Fibroblast of villous mesenchyme (primary cell): ENCODE data around the gene ZNF143. TPM values are rescaled to one million over a fixed set of nuclear protein-coding genes. Genes with fewer than 3 reads are reported as not detected.
"Not testable (repeated sequence)": the region's sequence is repeated elsewhere in the genome, so short reads cannot be mapped to it uniquely, and the experiment has no call there.

Source experiments
- DNase-seq: peaks from one replicate; pipeline ENCODE4 v3.0.0-alpha.2; 2010; ENCODE audit warnings: low read depth
- H3K4me3 ChIP-seq: 2 replicates; pipeline ENCODE4 v1.5.1; 2011; ENCODE audit warnings: low read depth, mild to moderate bottlenecking, low read length
- total RNA-seq: library from RNA; depleted of rRNA; stranded (reverse); fragments of >200 nt; gene quantifications from 2 replicates; pipeline ENCODE4 v1.2.3, GENCODE V29; 2012
- TF ChIP-seq, protein P1 (sequence below): IDR thresholded peaks from 2 replicates; pipeline ENCODE4 v1.5.1; 2012; ENCODE audit warnings: low read depth, mild to moderate bottlenecking, low read length; ENCODE audit not compliant: insufficient read depth

Gene ZNF143
- total RNA-seq, 1 donor, result 25.9 TPM

GRCh38 chr11:9535189-9535781 is 74.5 kb downstream of the ZNF143 start:
- TF ChIP-seq, protein P1, sequence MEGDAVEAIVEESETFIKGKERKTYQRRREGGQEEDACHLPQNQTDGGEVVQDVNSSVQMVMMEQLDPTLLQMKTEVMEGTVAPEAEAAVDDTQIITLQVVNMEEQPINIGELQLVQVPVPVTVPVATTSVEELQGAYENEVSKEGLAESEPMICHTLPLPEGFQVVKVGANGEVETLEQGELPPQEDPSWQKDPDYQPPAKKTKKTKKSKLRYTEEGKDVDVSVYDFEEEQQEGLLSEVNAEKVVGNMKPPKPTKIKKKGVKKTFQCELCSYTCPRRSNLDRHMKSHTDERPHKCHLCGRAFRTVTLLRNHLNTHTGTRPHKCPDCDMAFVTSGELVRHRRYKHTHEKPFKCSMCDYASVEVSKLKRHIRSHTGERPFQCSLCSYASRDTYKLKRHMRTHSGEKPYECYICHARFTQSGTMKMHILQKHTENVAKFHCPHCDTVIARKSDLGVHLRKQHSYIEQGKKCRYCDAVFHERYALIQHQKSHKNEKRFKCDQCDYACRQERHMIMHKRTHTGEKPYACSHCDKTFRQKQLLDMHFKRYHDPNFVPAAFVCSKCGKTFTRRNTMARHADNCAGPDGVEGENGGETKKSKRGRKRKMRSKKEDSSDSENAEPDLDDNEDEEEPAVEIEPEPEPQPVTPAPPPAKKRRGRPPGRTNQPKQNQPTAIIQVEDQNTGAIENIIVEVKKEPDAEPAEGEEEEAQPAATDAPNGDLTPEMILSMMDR, result peak; percentile 84
- peak; percentile 76 for DNase-seq

GRCh38 chr11:9538548-9538947 is 77.7 kb downstream of the ZNF143 start:
- H3K4me3 ChIP-seq, result no peak overlapping the region
- TF ChIP-seq, protein P1, result no peak
- no peak for DNase-seq

More at GRCh38 chr11:9535189-9535781, 74.5 kb downstream of the ZNF143 start:
- no peak overlapping the region for H3K4me3 ChIP-seq

- not testable (repeated sequence) for DNase-seq
These were observed 88.4 kb downstream of the ZNF143 start for GRCh38 chr11:9549216-9549615.

GRCh38 chr11:9550191-9550628 is 89.4 kb downstream of the ZNF143 start:
- no peak overlapping the region for H3K4me3 ChIP-seq
- peak; percentile 74 for DNase-seq
- TF ChIP-seq, protein P1, result no peak

More at GRCh38 chr11:9549216-9549615, 88.4 kb downstream of the ZNF143 start:
- not testable (repeated sequence) for H3K4me3 ChIP-seq

GRCh38 chr11:9561279-9561982 is 100.6 kb downstream of the ZNF143 start:
- TF ChIP-seq, protein P1, result no peak
- no peak for DNase-seq
- H3K4me3 ChIP-seq, result no peak overlapping the region

DNA sequence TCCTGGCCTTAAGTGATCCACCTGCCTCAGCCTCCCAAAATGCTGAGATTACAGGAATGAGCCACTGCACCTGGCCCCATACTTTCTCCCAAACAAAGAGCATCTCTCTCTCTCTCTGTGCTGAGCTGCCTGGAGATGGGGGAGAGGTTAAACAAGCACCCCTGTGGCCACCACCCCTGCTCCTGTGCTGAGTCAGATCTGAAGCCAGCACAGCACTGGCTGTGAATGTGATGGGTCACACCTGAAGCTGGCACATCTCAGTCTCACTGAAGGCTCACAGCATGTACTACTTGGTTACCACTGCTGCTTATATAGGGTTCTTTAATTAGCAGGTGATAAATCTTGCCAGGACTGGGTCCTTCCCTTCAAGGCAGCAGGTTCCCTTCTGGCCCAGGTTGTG is 101.9 kb downstream of the ZNF143 start:
- TF ChIP-seq, protein P1, result no peak
- no peak overlapping the region for H3K4me3 ChIP-seq

DNA sequence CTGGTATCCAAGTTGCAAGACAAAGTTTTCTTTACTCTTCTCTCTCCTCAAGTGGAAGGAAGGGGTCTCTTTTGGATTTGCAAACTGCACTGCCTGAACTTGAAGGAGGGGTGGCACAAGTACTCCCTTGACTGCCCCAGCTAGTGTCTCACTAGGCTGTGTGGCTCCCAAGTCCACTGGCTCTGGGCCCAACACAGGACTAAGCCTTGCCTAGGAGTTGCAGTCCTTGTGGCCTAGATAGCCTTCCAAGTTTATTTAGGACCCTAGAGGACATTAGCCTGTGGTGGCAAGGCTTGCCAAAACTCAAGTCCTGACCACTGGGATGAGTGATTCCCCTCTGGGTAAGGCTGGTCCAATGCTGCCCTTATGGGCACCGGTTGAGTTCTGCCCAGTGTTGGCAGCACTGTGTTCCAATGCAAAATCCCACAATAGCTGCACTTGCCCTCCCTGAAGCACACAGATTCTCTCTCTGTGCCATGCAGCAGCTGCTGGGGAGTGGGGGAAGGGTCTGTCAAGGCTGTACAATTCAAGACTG is 102.5 kb downstream of the ZNF143 start:
- H3K4me3 ChIP-seq, result no peak overlapping the region
- TF ChIP-seq, protein P1, result no peak
- no peak for DNase-seq

More for the DNA sequence above, 101.9 kb downstream of the ZNF143 start:
- no peak for DNase-seq
